Testis (tissue), 3 donors: Measurements from ENCODE around the gene MYO5B. TPM values are rescaled to one million over a fixed set of nuclear protein-coding genes. Genes with fewer than 3 reads are reported as not detected.

Experiments
- DNase-seq: peaks from one replicate; pipeline ENCODE4 v3.0.0-alpha.2; 2019
- H3K27ac ChIP-seq, 2 donors: fragments of 200-600 bp; sonication (generic); one replicate each; pipeline ENCODE4 v1.5.1; 2019
- H3K27me3 ChIP-seq: fragments of 200-600 bp; sonication (generic); one replicate; pipeline ENCODE4 v1.5.1; 2019
- H3K36me3 ChIP-seq: fragments of 200-600 bp; sonication (generic); one replicate; pipeline ENCODE4 v1.5.1; 2017; ENCODE audit warnings: low read depth; ENCODE audit errors: missing control alignments
- H3K4me1 ChIP-seq: fragments of 200-600 bp; sonication (generic); one replicate; pipeline ENCODE4 v1.5.1; 2019
- H3K4me3 ChIP-seq, 2 donors: fragments of 200-600 bp; sonication (generic); one replicate each; pipeline ENCODE4 v1.5.1; 2017 to 2019
- H3K9me3 ChIP-seq: fragments of 200-600 bp; sonication (generic); one replicate; pipeline ENCODE4 v1.5.1; 2017
- CTCF ChIP-seq, 3 experiments: fragments of 450-650 bp in 2 of 3; fragments of 200-600 bp in 1 of 3; sonication (generic) in 1 of 3; IDR thresholded peaks; one replicate each; pipeline ENCODE4 v1.5.1; 2016 to 2019; ENCODE audit warnings: antibody characterized with exemption in 3 of 3, mild to moderate bottlenecking in 2 of 3, moderate library complexity in 1 of 3
- POLR2A ChIP-seq: fragments of 450-650 bp; IDR thresholded peaks from one replicate; pipeline ENCODE4 v1.6.1; 2017; ENCODE audit warnings: antibody characterized with exemption, mild to moderate bottlenecking, moderate library complexity
- WGBS, 2 donors: methylation state at CpG; one replicate each; pipeline ENCODE4 v1.1.5; 2018; 5-methylcytosine and 5-hydroxymethylcytosine counted together
- intact Hi-C: fragments of 100-400 bp; cut with DNase I; formaldehyde crosslinking; loops from one replicate; pipeline ENCODE4 v1.15.1; 2023; ENCODE audit warnings: low total_unique reads
- polyA plus RNA-seq: library from polyadenylated mRNA; stranded (reverse); fragments of 350-450 nt; fragmentation: Illumina TruSeq; extraction: RNeasy Lipid Tissue Mini Kit (QIAGEN cat#74804); gene quantifications from one replicate; pipeline ENCODE4 v1.2.3, GENCODE V29; 2014; ENCODE audit warnings: low read depth, low replicate concordance; ENCODE audit not compliant: insufficient read depth
- total RNA-seq, 2 donors: library from RNA; depleted of rRNA; stranded (reverse); fragments of >200 nt; gene quantifications; one replicate each; pipeline ENCODE4 v1.2.3, GENCODE V29; 2016

The MYO5B gene
- total and polyA plus RNA-seq, 3 donors from 2014 or later = 24.8 to 31.8 (median 26.1) TPM

GRCh38 chr18:50190236-50190635 lies 4.7 kb downstream of the MYO5B start:
- Histone ChIP-seq H3K36me3 (no peaks in the 10 kb centered on the region), H3K9me3 (no peaks in the 10 kb centered on the region), H3K4me1 (peaks cover 14% of the 10 kb centered on the region), H3K4me3 (no peak overlapping the region), H3K27ac (no peak overlapping the region), H3K27me3 (no peaks in the 10 kb centered on the region)
- 79 to 92% methylated on average over 1 of the region's 1 CpG for WGBS, 2 donors
- DNase-seq = no peak
- intact Hi-C loops = no loop called here
- TF ChIP-seq CTCF (IDR thresholded peaks at IDR 0.05) (no peak), POLR2A (no peak)

DNA sequence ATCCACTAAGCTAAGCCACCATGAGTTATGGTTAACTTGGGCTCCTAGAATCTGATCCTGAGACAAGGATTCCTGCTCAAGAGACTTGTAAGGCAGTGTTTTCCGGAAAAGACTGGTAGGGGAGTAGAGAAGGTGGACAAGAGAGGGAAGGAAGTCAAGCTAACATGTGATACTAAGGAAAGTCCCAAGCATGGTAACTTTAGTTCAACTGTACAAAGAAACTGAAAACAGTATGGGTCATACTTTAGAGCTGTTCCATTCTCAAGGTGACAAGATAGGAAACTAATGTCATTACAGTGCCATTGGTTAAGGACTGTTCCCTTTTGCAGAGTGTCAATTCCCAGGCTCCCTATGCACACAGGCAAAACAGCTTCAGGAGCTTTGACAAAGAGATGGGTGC lies 5.8 kb downstream of the MYO5B start:
- H3K27ac ChIP-seq = no peak overlapping the region
- H3K4me1 ChIP-seq = peaks cover 11% of the 10 kb centered on the region
- TF ChIP-seq POLR2A = no peak
- TF ChIP-seq CTCF (IDR thresholded peaks at IDR 0.05) = no peak
- no peaks in the 10 kb centered on the region for H3K36me3 ChIP-seq
- DNase-seq = no peak
- H3K9me3 ChIP-seq = no peaks in the 10 kb centered on the region
- 86 to 90% methylated on average over 1 of the region's 1 CpG for WGBS, 2 donors
- no peak overlapping the region for H3K4me3 ChIP-seq
- no peaks in the 10 kb centered on the region for H3K27me3 ChIP-seq
- intact Hi-C loops = no loop called here

GRCh38 chr18:50188652-50189051 lies 6.3 kb downstream of the MYO5B start:
- 81 to 89% methylated on average over 6 of the region's 6 CpGs for WGBS, 2 donors
- TF ChIP-seq CTCF (IDR thresholded peaks at IDR 0.05) = no peak
- TF ChIP-seq POLR2A = no peak
- no peak for DNase-seq
- H3K4me3 ChIP-seq = no peak overlapping the region
- H3K36me3 ChIP-seq = no peaks in the 10 kb centered on the region
- H3K27me3 ChIP-seq = no peaks in the 10 kb centered on the region
- no peaks in the 10 kb centered on the region for H3K9me3 ChIP-seq
- H3K4me1 ChIP-seq = peaks cover 6% of the 10 kb centered on the region
- intact Hi-C loops = no loop called here
- H3K27ac ChIP-seq = no peak overlapping the region

GRCh38 chr18:50187659-50188058 lies 7.3 kb downstream of the MYO5B start:
- Histone ChIP-seq H3K4me3 (no peak overlapping the region), H3K27me3 (no peaks in the 10 kb centered on the region), H3K9me3 (no peaks in the 10 kb centered on the region), H3K36me3 (no peaks in the 10 kb centered on the region), H3K4me1 (no peaks in the 10 kb centered on the region), H3K27ac (no peak overlapping the region)
- no peak for DNase-seq
- WGBS, 2 donors = 92 to 94% methylated on average over 3 of the region's 3 CpGs
- TF ChIP-seq POLR2A = no peak
- no peak for TF ChIP-seq CTCF (IDR thresholded peaks at IDR 0.05)
- intact Hi-C loops = no loop called here

DNA sequence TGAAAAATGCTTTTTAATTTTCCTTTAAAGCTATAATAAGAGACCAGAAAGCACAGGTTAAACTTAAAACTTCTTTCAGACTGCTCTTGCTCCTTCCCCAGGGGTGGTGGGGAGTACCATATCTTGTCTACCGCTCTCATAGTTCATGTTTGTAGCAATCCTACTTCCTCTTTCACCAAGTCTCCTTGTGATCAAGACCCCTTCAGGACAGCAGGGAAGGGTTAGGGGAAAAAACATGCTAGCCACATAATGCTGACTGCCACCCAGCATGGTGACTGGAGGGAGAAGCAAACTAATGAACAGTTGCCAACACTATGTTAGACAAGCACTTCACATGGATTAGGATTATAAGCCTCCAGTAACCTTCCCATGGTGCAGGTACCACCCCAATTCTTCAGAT lies 8.6 kb downstream of the MYO5B start:
- DNase-seq = no peak
- no peaks in the 10 kb centered on the region for H3K36me3 ChIP-seq
- intact Hi-C loops = no loop called here
- no peak overlapping the region for H3K27ac ChIP-seq
- H3K4me1 ChIP-seq = no peaks in the 10 kb centered on the region
- WGBS, 2 donors = 81 to 96% methylated on average over 1 of the region's 1 CpG
- no peak overlapping the region for H3K4me3 ChIP-seq
- no peaks in the 10 kb centered on the region for H3K9me3 ChIP-seq
- TF ChIP-seq POLR2A = no peak
- no peaks in the 10 kb centered on the region for H3K27me3 ChIP-seq
